Cardiac fibroblast (primary cell): Measurements from ENCODE around the gene JUN.

Experiments
- DNase-seq, 2 donors: peaks; one replicate each; pipeline versions ENCODE4 v3.0.0 to v3.0.0-alpha.2; 2010; ENCODE audit warnings: low read depth in 2 of 2
- H3K4me3 ChIP-seq, 2 donors: replicated peaks in 1 of 2; 1 replicate in 1 of 2; 2 replicates in 1 of 2; pipeline ENCODE4 v1.5.1; 2011; ENCODE audit warnings: low read depth in 2 of 2, low read length in 2 of 2, mild to moderate bottlenecking in 2 of 2, moderate library complexity in 1 of 2
- CTCF ChIP-seq: IDR thresholded peaks from one replicate; pipeline ENCODE4 v1.5.1; 2011; ENCODE audit warnings: low read depth, mild to moderate bottlenecking, low read length, inconsistent platforms

JUN gene

GRCh38 chr1:58781541-58782177, 2.2 kb downstream of the JUN start:
- DNase-seq = peak; percentile 74 to 86
- H3K4me3 ChIP-seq = peak overlapping the region; percentile 74 to 97
- peak; percentile 43 for TF ChIP-seq CTCF

GRCh38 chr1:58780836-58781452, 2.9 kb downstream of the JUN start:
- no peak for TF ChIP-seq CTCF
- peak overlapping the region; percentile 74 to 97 for H3K4me3 ChIP-seq
- peak; percentile 39 to 50 for DNase-seq

- peak overlapping the region in 1 of 2 donors; percentile 74 for H3K4me3 ChIP-seq
- TF ChIP-seq CTCF = no peak
- DNase-seq = peak; percentile 37 to 39
Measured at GRCh38 chr1:58780411-58780810, 3.4 kb downstream of the JUN start.

- peak overlapping the region in 1 of 2 donors; percentile 74 for H3K4me3 ChIP-seq
- DNase-seq = peak; percentile 83 to 85
- no peak for TF ChIP-seq CTCF
Measured at GRCh38 chr1:58779801-58780382, 4.0 kb downstream of the JUN start.

GRCh38 chr1:58779059-58779754, 4.6 kb downstream of the JUN start:
- TF ChIP-seq CTCF = no peak
- no peak overlapping the region for H3K4me3 ChIP-seq
- DNase-seq = peak in 1 of 2 donors; percentile 21

- no peak for TF ChIP-seq CTCF
- H3K4me3 ChIP-seq = no peak overlapping the region
- DNase-seq = no peak
Measured at GRCh38 chr1:58778385-58779000, 5.4 kb downstream of the JUN start.
